Activated CD4-positive, alpha-beta T cell treated with anti-CD3 and anti-CD28 coated beads for 36 hours (primary cell): Measurements from ENCODE around the gene SMIM10L2A. TPM values are rescaled to one million over a fixed set of nuclear protein-coding genes. Genes with fewer than 3 reads are reported as not detected.

Source experiments
- total RNA-seq, 2 experiments: library from RNA; stranded (reverse); gene quantifications; one replicate each; pipeline ENCODE4 v1.2.3, GENCODE V29; 2021

The SMIM10L2A gene
- total RNA-seq, 2 experiments from 2014 or later, result 0.16 to 0.25 TPM

Other genes with a start within 250 kb of the SMIM10L2A start
- not detected for gene ETDA, start 169.9 kb upstream of the SMIM10L2A start, total RNA-seq
- gene ETDC, start 112.5 kb upstream of the SMIM10L2A start, total RNA-seq, result not detected
- gene ZNF75D, start 77.8 kb upstream of the SMIM10L2A start, total RNA-seq, result 1 to 10 TPM; 3.7 to 4.3 TPM
- 1 to 10 TPM; 1.2 TPM for gene ZNF449, start 77.1 kb upstream of the SMIM10L2A start, total RNA-seq
- 10 to 100 TPM; 24.1 to 26.0 TPM for gene INTS6L, start 98.7 kb downstream of the SMIM10L2A start, total RNA-seq